Adrenal gland (tissue), 5 donors: ENCODE results near the gene GIGYF2.
"Not testable (repeated sequence)": the region's sequence is repeated elsewhere in the genome, so short reads cannot be mapped to it uniquely, and the experiment has no call there.

ENCODE experiments used
- POLR2A ChIP-seq, 2 donors: fragments of 450-650 bp; IDR thresholded peaks; one replicate each; pipeline ENCODE4 v1.6.1; 2017; ENCODE audit warnings: antibody characterized with exemption in 2 of 2, mild to moderate bottlenecking in 2 of 2, moderate library complexity in 1 of 2
- TF ChIP-seq, protein P1 (sequence below), 6 experiments: fragments of 450-650 bp in 4 of 6; fragments of 200-600 bp in 2 of 6; sonication (generic) in 1 of 6; IDR thresholded peaks; 1 replicate in 5 of 6; 2 replicates in 1 of 6; pipeline versions ENCODE4 v1.5.1 to v1.8.0; 2016 to 2021; ENCODE audit warnings: antibody characterized with exemption in 6 of 6, mild to moderate bottlenecking in 2 of 6, moderate library complexity in 1 of 6
- donor health status: DM: no; HTN: no; CAD: no.

DNA sequence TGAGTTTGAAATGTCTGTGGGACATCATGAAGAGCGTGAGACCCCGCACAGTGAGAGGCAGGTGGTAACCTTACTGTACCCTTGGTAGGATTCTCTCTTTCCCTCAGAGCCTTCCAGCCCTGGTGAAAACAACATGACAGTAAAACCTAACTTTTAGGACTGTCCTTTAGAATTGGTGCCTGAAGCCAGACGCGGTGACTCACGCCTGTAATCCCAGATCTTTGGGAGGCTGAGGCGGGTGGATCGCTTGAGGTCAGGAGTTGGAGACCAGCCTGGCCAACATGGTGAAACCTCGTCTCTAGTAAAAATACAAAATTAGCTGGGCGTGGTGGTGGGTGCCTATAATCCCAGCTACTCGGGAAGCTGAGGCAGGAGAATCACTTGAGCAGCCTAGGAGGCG, 154.9 kb downstream of the GIGYF2 start:
- TF ChIP-seq, protein P1, sequence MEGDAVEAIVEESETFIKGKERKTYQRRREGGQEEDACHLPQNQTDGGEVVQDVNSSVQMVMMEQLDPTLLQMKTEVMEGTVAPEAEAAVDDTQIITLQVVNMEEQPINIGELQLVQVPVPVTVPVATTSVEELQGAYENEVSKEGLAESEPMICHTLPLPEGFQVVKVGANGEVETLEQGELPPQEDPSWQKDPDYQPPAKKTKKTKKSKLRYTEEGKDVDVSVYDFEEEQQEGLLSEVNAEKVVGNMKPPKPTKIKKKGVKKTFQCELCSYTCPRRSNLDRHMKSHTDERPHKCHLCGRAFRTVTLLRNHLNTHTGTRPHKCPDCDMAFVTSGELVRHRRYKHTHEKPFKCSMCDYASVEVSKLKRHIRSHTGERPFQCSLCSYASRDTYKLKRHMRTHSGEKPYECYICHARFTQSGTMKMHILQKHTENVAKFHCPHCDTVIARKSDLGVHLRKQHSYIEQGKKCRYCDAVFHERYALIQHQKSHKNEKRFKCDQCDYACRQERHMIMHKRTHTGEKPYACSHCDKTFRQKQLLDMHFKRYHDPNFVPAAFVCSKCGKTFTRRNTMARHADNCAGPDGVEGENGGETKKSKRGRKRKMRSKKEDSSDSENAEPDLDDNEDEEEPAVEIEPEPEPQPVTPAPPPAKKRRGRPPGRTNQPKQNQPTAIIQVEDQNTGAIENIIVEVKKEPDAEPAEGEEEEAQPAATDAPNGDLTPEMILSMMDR (IDR thresholded peaks at IDR 0.05): not testable (repeated sequence)
- not testable (repeated sequence) for TF ChIP-seq POLR2A (IDR thresholded peaks at IDR 0.05)
